K562 (cell line): ENCODE measurements around the gene ANKRD31. TPM values are rescaled to one million over a fixed set of nuclear protein-coding genes. Genes with fewer than 3 reads are reported as not detected.
"Not testable (repeated sequence)": the region's sequence is repeated elsewhere in the genome, so short reads cannot be mapped to it uniquely, and the experiment has no call there.

ENCODE experiments used
- ATAC-seq: fragments of 200-7000 bp; cut with Tn5 transposase; 3 replicates; pipeline ENCODE4 v1.9.1; 2020; ENCODE audit warnings: moderate library complexity
- BruUV-seq: library from RNA; stranded (reverse); fragments of 400-500 nt; replicated peaks from 2 replicates; lab custom pipeline; 2021; lab: Mats Ljungman, UMichigan
- CTCF ChIA-PET: fragments of 300-600 bp; formaldehyde crosslinking; extraction: SDS; loops from one replicate; lab custom pipeline; 2021; ENCODE audit warnings: low intra/inter-chr PET ratio; lab: Yijun Ruan, JAX
- POLR2A ChIA-PET: fragments of 300-600, 350-650 bp; sonication (Branson Sonifier 250); formaldehyde crosslinking; extraction: SDS; loops from one replicate; lab custom pipeline; 2021; ENCODE audit warnings: antibody characterized with exemption, inconsistent platforms; lab: Yijun Ruan, JAX
- DNase-seq, 4 experiments: peaks; one replicate each; pipeline versions ENCODE4 v3.0.0 to v3.0.0-alpha.2; 2011 to 2018; ENCODE audit warnings: low spot score in 3 of 4, mixed read lengths in 3 of 4; ENCODE audit errors: extremely low read depth in 1 of 4
- FAIRE-seq: peaks from 2 replicates; lab custom pipeline; 2011; peaks lifted over from hg19 to GRCh38; lab: Jason Lieb, UNC
- H2AFZ ChIP-seq: 2 replicates; pipeline ENCODE4 v1.6.0; 2011; ENCODE audit warnings: low read depth, low read length, control low read depth, inconsistent platforms
- H3K27ac ChIP-seq: fragments of 200-600 bp; 3 replicates; pipeline ENCODE4 v1.8.0; 2011; ENCODE audit warnings: low read depth, mild to moderate bottlenecking, control low read depth, inconsistent platforms, low read length, moderate library complexity, mixed read lengths; ENCODE audit errors: extremely low read depth
- H3K27me3 ChIP-seq, 2 experiments: fragments of 300-600 bp in 1 of 2; 2 replicates in 1 of 2; 3 replicates in 1 of 2; pipeline versions ENCODE4 v1.6.0 to v1.8.0; 2011; ENCODE audit warnings: inconsistent platforms in 2 of 2, low read length in 2 of 2, mild to moderate bottlenecking in 1 of 2, mixed read lengths in 1 of 2, moderate library complexity in 1 of 2; ENCODE audit not compliant: control insufficient read depth in 2 of 2, insufficient read depth in 2 of 2
- H3K36me3 ChIP-seq: fragments of 300-600 bp; 3 replicates; pipeline ENCODE4 v1.8.0; 2011; ENCODE audit warnings: mild to moderate bottlenecking, low read length, inconsistent platforms; ENCODE audit not compliant: control insufficient read depth, insufficient read depth
- H3K4me1 ChIP-seq, 2 experiments: fragments of 200-600 bp in 1 of 2; replicated peaks in 1 of 2; 2 replicates in 1 of 2; 3 replicates in 1 of 2; pipeline versions ENCODE4 v1.5.1 to v1.8.0; 2011; ENCODE audit warnings: inconsistent platforms in 2 of 2, low read length in 2 of 2, mild to moderate bottlenecking in 1 of 2, mixed read lengths in 1 of 2, moderate library complexity in 1 of 2; ENCODE audit not compliant: control insufficient read depth in 2 of 2, insufficient read depth in 2 of 2
- H3K4me2 ChIP-seq: 2 replicates; pipeline ENCODE4 v1.6.1; 2011; ENCODE audit warnings: low read length, control low read depth, inconsistent platforms, mixed read lengths; ENCODE audit not compliant: insufficient read depth
- H3K4me3 ChIP-seq: fragments of 200-600 bp; sonication (generic), shearing (Covaris generic); 2 replicates; pipeline ENCODE4 v1.5.1; 2016; ENCODE audit warnings: control low read depth, inconsistent platforms
- H3K79me2 ChIP-seq: fragments of 200-600 bp; 3 replicates; pipeline ENCODE4 v1.8.0; 2011; ENCODE audit warnings: low read length, inconsistent platforms; ENCODE audit not compliant: control insufficient read depth, insufficient read depth
- H3K9ac ChIP-seq, 2 experiments: 2 replicates each; pipeline versions ENCODE4 v1.6.0 to v1.6.1; 2011; ENCODE audit warnings: low read depth in 2 of 2, low read length in 2 of 2, control low read depth in 1 of 2, inconsistent platforms in 1 of 2, mild to moderate bottlenecking in 1 of 2, mixed read lengths in 1 of 2; ENCODE audit not compliant: insufficient read depth in 1 of 2
- H3K9me1 ChIP-seq: one replicate; pipeline ENCODE4 v1.6.0; 2011; ENCODE audit warnings: inconsistent platforms, mild to moderate bottlenecking, low read length, moderate library complexity; ENCODE audit not compliant: control insufficient read depth, insufficient read depth
- H3K9me3 ChIP-seq: replicated peaks from 2 replicates; pipeline ENCODE4 v1.5.1; 2011; ENCODE audit warnings: low read depth, low read length, inconsistent platforms; ENCODE audit not compliant: control insufficient read depth, insufficient read depth
- H4K20me1 ChIP-seq: replicated peaks from 2 replicates; pipeline ENCODE4 v1.6.1; 2011; ENCODE audit warnings: low read length, inconsistent platforms, mixed read lengths; ENCODE audit not compliant: control insufficient read depth, insufficient read depth
- CHD4 ChIP-seq: fragments of 200-600 bp; sonication (generic); IDR thresholded peaks from 3 replicates; pipeline ENCODE4 v1.6.1; 2012; ENCODE audit warnings: low read depth, mild to moderate bottlenecking, mixed read lengths, low read length, inconsistent platforms; ENCODE audit not compliant: insufficient read depth, insufficient replicate concordance, poor library complexity, severe bottlenecking
- DNMT1 ChIP-seq: fragments of 450-650 bp; IDR thresholded peaks from 2 replicates; pipeline ENCODE4 v1.6.1; 2016; ENCODE audit warnings: antibody characterized with exemption, mild to moderate bottlenecking
- NBN ChIP-seq: fragments of 450-650 bp; IDR thresholded peaks from 2 replicates; pipeline ENCODE4 v1.6.1; 2016; ENCODE audit warnings: low read depth, mild to moderate bottlenecking
- TSC22D4 ChIP-seq: fragments of 450-650 bp; IDR thresholded peaks from 2 replicates; pipeline ENCODE4 v1.6.1; 2016; ENCODE audit warnings: missing genetic modification characterization, missing biosample characterization, control low read depth
- ZBTB5 ChIP-seq: fragments of 450-650 bp; IDR thresholded peaks from 2 replicates; pipeline ENCODE4 v1.6.1; 2017; ENCODE audit warnings: antibody characterized with exemption
- WGBS: fragments of 100-300 bp; shearing (Covaris generic); methylation state at CpG from one replicate; pipeline ENCODE4 v1.1.6; 2016; ENCODE audit warnings: low coverage, mixed read lengths; ENCODE audit not compliant: insufficient coverage; ENCODE audit errors: missing lambda C conversion rate; 5-methylcytosine and 5-hydroxymethylcytosine counted together
- in situ Hi-C: fragments of 300-500 bp; cut with MboI; formaldehyde crosslinking; loops from 4 replicates; pipeline ENCODE4 v1.15.0; 2018; ENCODE audit warnings: inconsistent platforms, mixed read lengths
- intact Hi-C: fragments of 100-400 bp; cut with micrococcal nuclease; formaldehyde crosslinking; loops from 2 replicates; pipeline ENCODE4 v1.14.2; 2022
- polyA plus RNA-seq, 8 experiments: library from polyadenylated mRNA; depleted of rRNA in 4 of 8; stranded (reverse) in 5 of 8; unstranded in 3 of 8; fragments of >200 nt; fragmentation: Nextera tagmentation in 2 of 8; fragmentation: Illumina TruSeq in 1 of 8; extraction: Ambion mirVana in 2 of 8; extraction: Trizol in 1 of 8; gene quantifications; 2 replicates each; pipeline versions ENCODE4 v1.2.1 to v1.2.3, GENCODE V29; 2011 to 2014; ENCODE audit warnings: inconsistent platforms in 1 of 8, missing spikeins in 1 of 8
- total RNA-seq, 7 experiments: library from RNA; depleted of rRNA in 6 of 7; stranded (reverse); fragments of >200 nt in 6 of 7; fragmentation: Illumina TruSeq in 2 of 7; extraction: Trizol in 2 of 7; gene quantifications; 2 replicates each; pipeline versions ENCODE4 v1.2.1 to v1.2.3, GENCODE V29; 2011 to 2021; ENCODE audit warnings: low replicate concordance in 1 of 7
- TF ChIP-seq, protein P1 (sequence below): sonication (generic); formaldehyde crosslinking; IDR thresholded peaks from 2 replicates; pipeline ENCODE4 v1.9.0; 2022; ENCODE audit warnings: mild to moderate bottlenecking, missing genetic modification reagents

The ANKRD31 gene
- total and polyA plus RNA-seq, 9 of the 15 experiments (the other 6 are each of a cell fraction or from before 2014, with no cell fraction given): under 0.01 to 0.11 (median 0.05) TPM; not detected in 1

DNA sequence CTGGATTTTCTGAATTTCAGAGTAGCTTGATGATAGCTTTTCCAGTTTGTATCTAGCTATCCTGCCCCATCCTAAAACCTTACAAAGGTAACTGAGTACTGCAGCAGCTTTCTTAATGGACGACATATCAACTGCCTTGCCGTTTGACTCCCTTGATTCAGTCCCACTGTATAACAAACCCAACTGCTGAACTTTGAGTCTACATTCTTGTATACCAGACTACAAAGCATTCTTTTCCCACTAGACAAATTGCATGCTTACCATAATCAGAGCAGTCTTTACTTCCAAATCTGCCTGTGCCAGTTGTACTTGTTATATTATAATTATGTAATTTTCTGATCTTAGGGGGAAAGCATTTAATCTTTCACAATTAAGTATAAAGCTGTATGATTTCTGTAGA lies 47.3 kb downstream of the ANKRD31 start (continued):
- TF ChIP-seq CHD4 (no peak), DNMT1 (no peak), ZBTB5 (no peak), NBN (no peak)

- ATAC-seq (no peak), FAIRE-seq (no peak)
Measured at GRCh38 chr5:75185763-75186162, 50.9 kb downstream of the ANKRD31 start.

GRCh38 chr5:75176009-75176408 lies 60.7 kb downstream of the ANKRD31 start:
- H4K20me1 ChIP-seq, POLR2A ChIA-PET, H3K4me1 ChIP-seq, H3K4me3 ChIP-seq, H3K9me3 ChIP-seq, DNase-seq, H3K36me3 ChIP-seq, in situ Hi-C loops, CTCF ChIA-PET, H3K9ac ChIP-seq, FAIRE-seq, H3K4me2 ChIP-seq, ATAC-seq, H3K9me1 ChIP-seq, BruUV-seq, H3K27ac ChIP-seq, H3K79me2 ChIP-seq, H2AFZ ChIP-seq, H3K27me3 ChIP-seq, intact Hi-C loops: not testable (repeated sequence)
- WGBS: 3% methylated on average over 7 of the region's 7 CpGs

More at GRCh38 chr5:75185763-75186162, 50.9 kb downstream of the ANKRD31 start:
- in situ Hi-C loops: no loop called here
- no peaks in the 10 kb centered on the region for H3K9me3 ChIP-seq
- no peaks in the 10 kb centered on the region for H3K36me3 ChIP-seq
- no peaks in the 10 kb centered on the region; a peak in 3 of 5 replicates for H3K27me3 ChIP-seq
- H3K9ac ChIP-seq: no peak overlapping the region
- ChIA-PET CTCF (no interaction called here), POLR2A (no interaction called here)
- no peaks in the 10 kb centered on the region for H3K4me1 ChIP-seq
- WGBS: 0% methylated on average over 1 of the region's 1 CpG
- BruUV-seq: no TSS peak
- H3K4me2 ChIP-seq: no peak overlapping the region
- intact Hi-C loops: no loop called here
- no peak overlapping the region for H3K27ac ChIP-seq
- no peak overlapping the region for H3K4me3 ChIP-seq
- no peaks in the 10 kb centered on the region for H4K20me1 ChIP-seq
- TF ChIP-seq, protein P1, sequence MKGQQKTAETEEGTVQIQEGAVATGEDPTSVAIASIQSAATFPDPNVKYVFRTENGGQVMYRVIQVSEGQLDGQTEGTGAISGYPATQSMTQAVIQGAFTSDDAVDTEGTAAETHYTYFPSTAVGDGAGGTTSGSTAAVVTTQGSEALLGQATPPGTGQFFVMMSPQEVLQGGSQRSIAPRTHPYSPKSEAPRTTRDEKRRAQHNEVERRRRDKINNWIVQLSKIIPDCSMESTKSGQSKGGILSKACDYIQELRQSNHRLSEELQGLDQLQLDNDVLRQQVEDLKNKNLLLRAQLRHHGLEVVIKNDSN (CRISPR knock-in tag): no peak
- no peak for TF ChIP-seq TSC22D4
- H3K9me1 ChIP-seq: no peaks in the 10 kb centered on the region
- H2AFZ ChIP-seq: no peak overlapping the region
- DNase-seq: no peak
- no peaks in the 10 kb centered on the region for H3K79me2 ChIP-seq
